IPS-NIHi7 (cell line): ENCODE results near the gene RER1.

Source experiments
- DNase-seq: peaks from one replicate; pipeline ENCODE4 v3.0.0; 2012; ENCODE audit warnings: mixed read lengths; ENCODE audit errors: extremely low spot score

Gene RER1

DNA sequence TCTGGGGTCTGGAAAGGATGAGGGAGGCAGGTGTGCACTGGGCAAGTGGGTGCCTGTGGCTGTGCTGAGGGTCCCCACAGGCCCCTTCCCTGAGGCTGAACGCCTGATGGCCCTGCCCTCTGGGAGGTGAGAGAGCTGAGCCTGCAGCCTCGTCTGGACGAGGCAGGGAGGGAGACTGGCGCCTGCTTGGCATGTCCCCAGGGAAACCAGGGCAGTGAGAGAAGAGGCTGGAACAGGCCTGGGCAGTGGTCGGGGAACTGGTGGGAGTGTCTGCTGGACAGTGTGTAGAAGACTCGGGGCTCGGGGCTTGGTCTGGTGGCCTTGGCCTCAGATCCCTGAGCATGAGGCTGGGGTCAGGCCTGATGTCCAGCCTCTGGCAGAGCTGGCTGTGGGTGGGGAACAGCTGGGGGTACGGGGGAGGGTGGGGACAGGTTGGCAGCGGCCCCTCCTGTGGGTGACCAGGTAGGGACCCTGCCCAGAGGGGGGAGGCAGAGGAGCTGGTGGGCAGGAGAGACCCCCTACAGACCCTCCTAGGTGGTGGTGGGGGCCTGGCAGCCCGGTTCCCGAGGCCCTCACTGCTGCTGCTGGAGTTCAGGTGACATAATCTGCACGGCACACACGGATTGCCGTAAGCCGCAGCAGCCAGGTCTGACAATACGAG is 53.7 kb downstream of the RER1 start:
- DNase-seq, result no peak

DNA sequence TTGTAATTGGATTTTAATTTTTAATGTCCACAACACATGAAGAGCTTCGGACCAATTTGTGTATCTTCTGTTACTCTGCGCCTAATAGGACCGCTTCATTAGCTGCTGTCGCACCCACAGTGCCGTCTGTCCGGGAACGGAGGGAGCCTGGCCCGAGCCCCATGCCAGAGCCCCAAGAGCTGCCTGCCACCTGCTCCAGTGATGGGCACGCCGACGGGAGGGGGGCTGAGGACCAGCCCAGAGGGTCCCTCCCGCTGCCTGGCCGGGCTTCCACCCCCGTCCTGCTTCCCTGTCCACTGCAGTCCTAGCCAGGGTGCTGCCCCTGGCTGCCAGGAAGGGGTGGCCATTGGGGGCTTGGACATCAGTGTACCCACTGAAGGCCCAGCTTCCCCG is 54.2 kb downstream of the RER1 start:
- DNase-seq, result no peak

DNA sequence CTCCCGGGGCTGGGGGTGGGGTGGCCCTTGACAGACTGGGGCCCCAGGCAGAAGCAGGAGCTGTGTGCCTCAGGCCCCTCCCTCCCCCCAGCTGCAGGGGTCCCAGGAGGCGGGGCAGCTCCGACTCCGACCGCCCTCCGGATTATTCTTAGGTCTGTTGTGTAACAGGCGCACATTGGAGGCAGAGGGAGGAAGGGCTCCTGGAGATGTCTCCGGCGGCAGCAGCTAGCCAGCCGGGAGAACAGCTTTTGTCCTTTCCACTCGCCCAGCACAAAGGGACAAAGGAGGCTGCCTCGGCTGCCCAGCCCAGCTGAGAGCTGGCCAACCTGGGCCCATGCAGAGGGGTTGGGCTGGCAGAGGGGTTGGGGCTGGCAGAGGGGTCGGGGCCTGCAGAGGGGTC is 54.8 kb downstream of the RER1 start:
- DNase-seq, result no peak

DNA sequence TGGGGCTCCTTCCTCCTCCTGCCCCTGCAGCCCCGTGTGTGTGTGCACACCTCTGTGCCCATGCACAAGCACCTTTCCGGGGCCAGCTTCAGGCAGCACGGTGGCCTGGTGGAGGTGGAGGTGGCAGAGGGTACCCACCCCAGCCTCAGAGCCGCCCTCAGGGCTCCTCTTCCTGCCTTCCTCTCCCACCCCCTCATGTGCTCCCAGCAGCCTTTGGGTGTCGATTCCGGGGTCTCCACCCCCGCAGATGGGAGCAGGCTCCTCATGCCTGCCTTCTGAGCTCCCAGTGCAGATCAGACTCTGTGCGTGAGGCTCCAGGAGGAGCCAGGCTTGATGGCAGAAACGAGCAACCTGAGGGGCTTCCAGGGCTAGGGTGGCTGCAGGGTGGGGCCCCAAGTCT is 55.2 kb downstream of the RER1 start:
- no peak for DNase-seq

DNA sequence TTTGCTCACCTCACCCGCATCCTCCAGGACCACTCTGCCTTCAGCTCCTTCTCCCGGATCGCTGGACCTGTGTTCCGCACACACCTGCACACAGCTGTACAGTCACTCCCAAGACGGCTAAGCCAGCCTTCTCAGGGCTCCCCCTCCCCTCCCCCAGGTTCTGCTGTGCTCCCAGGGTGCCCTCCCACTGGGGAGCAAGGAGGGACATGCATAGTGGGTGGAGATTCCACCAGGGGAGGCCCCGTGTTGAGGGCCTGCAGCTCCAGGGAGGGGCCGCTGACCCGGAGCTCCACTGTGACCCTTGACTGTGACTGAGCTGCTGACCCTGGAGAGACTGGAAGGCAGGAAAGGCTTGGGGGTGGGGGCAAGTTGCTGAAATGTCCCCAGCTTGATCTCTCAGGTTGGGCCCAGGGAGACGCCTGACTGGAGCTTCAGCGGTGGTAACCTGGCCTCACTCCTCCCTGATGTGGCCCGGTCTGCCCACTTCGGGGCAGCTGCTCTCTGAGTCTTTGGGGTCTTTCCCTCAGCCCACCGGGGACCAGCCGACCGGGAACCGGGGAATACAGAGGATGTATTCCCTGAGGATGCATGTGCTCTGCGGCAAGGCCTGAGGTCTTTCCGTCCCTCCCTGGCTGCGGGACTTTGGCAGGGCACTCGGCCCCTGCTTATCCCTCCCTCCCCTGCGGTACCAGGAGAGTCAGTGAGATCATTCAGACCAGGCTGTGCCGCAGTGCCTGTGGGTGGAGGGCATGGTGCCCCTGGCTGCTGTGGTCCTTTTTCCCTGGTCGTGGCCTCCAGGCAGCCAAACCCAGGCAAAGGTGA is 55.8 kb downstream of the RER1 start:
- DNase-seq, result no peak

DNA sequence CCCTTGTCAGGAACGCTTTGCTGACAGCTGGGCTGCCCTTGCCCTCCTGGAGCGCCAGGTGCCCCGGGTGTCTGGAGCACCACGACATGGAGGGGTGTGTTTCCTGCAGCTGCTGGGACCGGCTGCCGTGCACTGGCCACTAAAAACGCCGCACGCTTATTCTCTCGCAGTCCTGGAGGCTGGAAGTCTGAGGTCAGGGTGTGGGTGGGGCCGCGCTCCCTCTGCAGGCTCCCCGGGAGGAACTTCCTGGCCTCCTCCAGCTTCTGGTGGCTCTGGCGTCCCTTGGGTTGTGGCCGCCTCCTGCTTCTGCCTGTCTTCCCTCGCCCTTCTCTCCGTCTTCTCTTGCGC is 56.4 kb downstream of the RER1 start:
- DNase-seq, result no peak

DNA sequence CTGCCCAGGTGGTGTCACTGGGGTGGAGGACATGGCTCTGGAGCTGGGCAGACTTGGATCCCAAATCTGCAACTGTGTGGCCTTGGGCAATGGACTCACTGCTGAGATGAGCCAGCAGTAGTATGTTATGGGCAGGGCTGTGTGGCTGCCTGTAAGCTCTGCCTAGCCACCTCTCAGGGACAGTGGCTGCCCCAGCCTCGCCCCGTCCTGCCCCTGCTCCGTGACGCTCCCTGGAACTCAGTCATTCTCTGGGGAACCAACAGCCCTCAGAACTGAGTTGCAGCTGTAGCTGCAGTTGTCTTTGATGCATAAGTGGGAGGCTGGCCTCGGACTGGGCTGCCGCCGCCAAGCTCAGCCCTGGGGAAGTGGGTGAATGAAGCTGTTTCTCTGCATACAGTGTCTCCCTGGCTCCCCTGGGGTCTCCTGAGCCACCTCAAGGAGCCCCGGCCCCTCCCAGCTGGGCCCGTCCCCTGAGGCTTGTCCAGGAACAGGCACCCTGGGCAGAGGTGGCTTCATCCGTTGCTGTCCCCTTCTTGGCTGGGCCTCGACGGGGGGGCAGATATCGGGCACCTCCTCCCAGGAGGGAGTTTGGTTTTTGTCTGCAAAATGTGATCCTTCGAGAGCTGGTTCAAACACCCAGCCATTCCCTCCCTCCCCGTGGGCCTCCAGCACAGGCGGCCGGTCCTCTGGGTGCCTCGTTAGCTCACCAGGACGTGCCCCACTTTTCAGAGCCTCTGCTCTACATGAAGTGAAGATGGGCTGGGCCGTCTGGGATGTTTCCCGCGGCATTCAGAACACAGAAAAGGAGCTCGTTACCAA is 58.2 kb downstream of the RER1 start:
- no peak for DNase-seq

DNA sequence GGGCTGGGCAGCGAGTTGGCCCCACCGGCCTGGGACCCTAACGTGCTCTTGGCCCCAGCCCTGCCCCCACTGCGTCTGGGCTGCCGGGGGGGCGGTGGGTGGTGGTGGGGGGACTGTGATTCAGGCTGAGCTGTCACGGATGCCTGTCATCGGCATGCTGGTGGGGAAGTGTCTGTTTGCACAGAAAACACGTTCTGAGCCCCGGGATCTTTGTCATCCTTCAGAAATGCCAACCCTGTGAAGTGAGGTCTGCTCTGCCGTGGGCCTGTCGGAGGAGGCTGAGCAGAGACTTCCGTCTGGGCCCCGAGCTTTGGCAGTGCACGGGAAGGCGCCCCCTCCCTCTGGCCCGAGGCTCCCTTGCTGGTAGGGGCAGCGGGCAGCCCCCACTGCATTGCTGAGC is 60.1 kb downstream of the RER1 start:
- no peak for DNase-seq

DNA sequence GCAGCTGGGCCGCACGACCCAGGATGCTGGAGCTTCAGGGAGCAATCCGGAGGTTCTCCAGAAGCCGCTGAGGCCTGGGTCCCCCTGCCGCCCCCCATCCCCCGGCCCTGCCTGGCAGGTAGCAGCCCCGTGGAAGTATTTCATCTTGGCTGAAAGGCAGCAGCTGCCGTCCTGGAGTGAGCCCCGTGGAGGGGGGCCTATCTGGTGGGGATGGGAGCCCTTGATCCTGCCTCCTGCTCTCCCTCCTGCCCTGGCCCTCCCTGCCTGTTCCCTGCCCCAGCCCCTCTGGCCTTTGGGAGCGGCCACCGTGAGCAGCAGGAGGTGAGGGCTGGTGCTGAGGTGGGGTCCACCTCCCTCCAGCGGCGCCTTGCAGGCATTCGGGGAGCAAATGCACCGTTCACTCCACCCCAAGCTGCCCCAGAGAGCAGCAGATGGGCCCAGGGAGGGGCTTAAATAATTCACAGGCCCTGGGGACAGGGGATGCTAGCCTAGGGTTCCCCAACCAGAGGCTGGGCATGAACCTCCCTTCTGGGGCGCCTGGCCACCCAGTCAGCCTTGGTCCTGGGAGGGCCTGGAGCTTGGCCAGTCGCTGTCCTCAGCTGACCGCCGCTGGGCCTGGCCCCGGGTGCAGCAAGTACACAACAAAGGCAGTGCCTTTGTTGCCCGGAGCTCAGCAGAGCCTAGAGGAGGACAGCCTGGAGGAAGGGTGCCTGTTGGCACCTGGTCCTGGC is 60.7 kb downstream of the RER1 start:
- DNase-seq, result no peak

DNA sequence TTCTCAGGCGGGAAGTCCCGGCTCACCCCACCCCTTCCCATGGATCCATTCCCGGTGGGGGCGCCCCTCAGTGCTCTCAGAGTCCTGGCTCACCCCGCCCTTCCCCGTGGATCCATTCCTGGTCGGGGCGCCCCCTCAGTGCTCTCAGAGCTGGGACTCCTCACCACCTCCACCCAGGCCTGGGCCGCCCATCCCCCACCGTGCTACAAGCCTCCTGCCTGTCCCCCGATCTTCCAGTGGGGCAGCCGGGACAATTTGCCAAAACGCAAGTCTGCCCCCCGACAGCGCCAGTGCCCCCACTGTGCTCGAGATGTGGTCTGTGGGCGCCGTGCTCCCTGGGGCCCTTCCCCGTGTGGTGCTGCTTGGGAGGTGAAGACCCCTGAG is 61.3 kb downstream of the RER1 start:
- no peak for DNase-seq

DNA sequence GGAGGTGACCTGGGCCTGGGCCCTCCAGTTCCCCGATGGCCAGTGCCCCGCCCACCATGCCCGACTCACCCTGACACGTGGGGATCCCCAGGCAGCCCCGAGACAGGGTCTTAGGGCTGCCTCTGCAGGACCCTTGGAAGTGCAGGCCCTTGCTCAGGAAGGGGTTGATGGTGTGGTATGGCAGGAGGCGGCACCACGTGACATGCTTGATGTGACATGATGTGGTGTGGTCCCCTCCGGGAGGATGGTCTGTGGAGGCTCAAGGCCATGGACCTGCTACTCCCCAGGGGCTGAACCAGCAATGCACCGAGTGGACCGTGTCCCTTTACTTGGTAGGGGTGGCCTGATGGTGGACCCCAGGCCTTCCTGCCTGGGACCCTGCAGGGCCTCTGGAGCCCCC is 62.6 kb downstream of the RER1 start:
- no peak for DNase-seq
